Gastroesophageal sphincter (tissue), 4 donors: Measurements from ENCODE around the gene CDH23. TPM values are rescaled to one million over a fixed set of nuclear protein-coding genes. Genes with fewer than 3 reads are reported as not detected.

Experiments
- ATAC-seq: fragments of 150-250 bp; one replicate; pipeline ENCODE4 v1.9.1; 2016; ENCODE audit warnings: mild to moderate bottlenecking, moderate library complexity
- H3K27ac ChIP-seq, 4 donors: fragments of 200-600 bp; sonication (generic) in 3 of 4; 1 replicate in 3 of 4; 2 replicates in 1 of 4; pipeline ENCODE4 v1.5.1; 2016 to 2019
- H3K27me3 ChIP-seq: fragments of 200-600 bp; sonication (generic); one replicate; pipeline ENCODE4 v1.5.1; 2019
- H3K36me3 ChIP-seq, 2 donors: fragments of 200-600 bp; sonication (generic); one replicate each; pipeline ENCODE4 v1.5.1; 2019; ENCODE audit warnings: control low read depth in 1 of 2
- H3K4me1 ChIP-seq, 3 donors: fragments of 200-600 bp; sonication (generic); 1 replicate in 2 of 3; 2 replicates in 1 of 3; pipeline ENCODE4 v1.5.1; 2016 to 2019; ENCODE audit warnings: control low read depth in 2 of 3
- H3K4me3 ChIP-seq, 2 donors: fragments of 200-600 bp; sonication (generic); one replicate each; pipeline ENCODE4 v1.5.1; 2019; ENCODE audit warnings: mild to moderate bottlenecking in 1 of 2, moderate library complexity in 1 of 2
- H3K9me3 ChIP-seq, 3 donors: fragments of 200-600 bp; sonication (generic); one replicate each; pipeline ENCODE4 v1.5.1; 2017 to 2019; ENCODE audit warnings: control low read depth in 2 of 3
- EP300 ChIP-seq: sonication (generic); formaldehyde crosslinking; IDR thresholded peaks from one replicate; pipeline ENCODE4 v1.6.1; 2017; ENCODE audit warnings: antibody characterized with exemption, mild to moderate bottlenecking
- POLR2A ChIP-seq, 2 donors: fragments of 450-650 bp; IDR thresholded peaks; one replicate each; pipeline ENCODE4 v1.6.1; 2017; ENCODE audit warnings: antibody characterized with exemption in 2 of 2, mild to moderate bottlenecking in 2 of 2, moderate library complexity in 1 of 2
- POLR2AphosphoS5 ChIP-seq: sonication (generic); formaldehyde crosslinking; IDR thresholded peaks from one replicate; pipeline ENCODE4 v1.6.1; 2017; ENCODE audit warnings: antibody characterized with exemption
- WGBS, 2 donors: methylation state at CpG; one replicate each; pipeline ENCODE4 v1.1.5; 2018; ENCODE audit warnings: low coverage in 1 of 2; 5-methylcytosine and 5-hydroxymethylcytosine counted together
- total RNA-seq, 4 donors: library from RNA; depleted of rRNA; stranded (reverse); fragments of >200 nt; gene quantifications; one replicate each; pipeline ENCODE4 v1.1.0, GENCODE V29; 2016
- TF ChIP-seq, protein P1 (sequence below), 4 experiments: fragments of 200-600 bp in 2 of 4; fragments of 450-650 bp in 2 of 4; sonication (generic) in 1 of 4; IDR thresholded peaks; one replicate each; pipeline ENCODE4 v1.5.1; 2017 to 2019; ENCODE audit warnings: antibody characterized with exemption in 4 of 4, mild to moderate bottlenecking in 2 of 4, moderate library complexity in 2 of 4

The CDH23 gene
- total RNA-seq, 4 donors from 2014 or later: 5.1 to 33.5 (median 16.2) TPM

DNA sequence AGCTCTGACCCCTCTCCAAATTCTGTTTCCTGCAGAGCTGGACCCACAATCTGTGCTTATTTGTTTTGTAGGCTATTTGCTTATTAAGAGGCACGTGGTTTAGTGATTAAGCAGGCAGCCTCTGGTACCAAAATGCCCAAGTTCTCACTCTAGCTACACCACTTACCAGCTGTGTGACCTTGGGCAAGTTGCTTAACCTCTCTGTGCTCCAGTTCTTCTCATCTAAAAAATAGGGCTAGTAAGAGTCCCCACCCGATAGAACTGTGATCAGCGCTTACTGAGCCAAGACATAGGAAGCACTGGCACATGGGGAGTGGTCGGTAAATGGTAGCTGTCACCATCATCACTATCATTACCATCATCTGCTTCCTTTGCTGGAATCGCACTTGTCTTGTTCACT lies 302.0 kb downstream of the CDH23 start:
- TF ChIP-seq POLR2AphosphoS5: no peak
- TF ChIP-seq POLR2A (IDR thresholded peaks at IDR 0.05): no peak
- TF ChIP-seq, protein P1, sequence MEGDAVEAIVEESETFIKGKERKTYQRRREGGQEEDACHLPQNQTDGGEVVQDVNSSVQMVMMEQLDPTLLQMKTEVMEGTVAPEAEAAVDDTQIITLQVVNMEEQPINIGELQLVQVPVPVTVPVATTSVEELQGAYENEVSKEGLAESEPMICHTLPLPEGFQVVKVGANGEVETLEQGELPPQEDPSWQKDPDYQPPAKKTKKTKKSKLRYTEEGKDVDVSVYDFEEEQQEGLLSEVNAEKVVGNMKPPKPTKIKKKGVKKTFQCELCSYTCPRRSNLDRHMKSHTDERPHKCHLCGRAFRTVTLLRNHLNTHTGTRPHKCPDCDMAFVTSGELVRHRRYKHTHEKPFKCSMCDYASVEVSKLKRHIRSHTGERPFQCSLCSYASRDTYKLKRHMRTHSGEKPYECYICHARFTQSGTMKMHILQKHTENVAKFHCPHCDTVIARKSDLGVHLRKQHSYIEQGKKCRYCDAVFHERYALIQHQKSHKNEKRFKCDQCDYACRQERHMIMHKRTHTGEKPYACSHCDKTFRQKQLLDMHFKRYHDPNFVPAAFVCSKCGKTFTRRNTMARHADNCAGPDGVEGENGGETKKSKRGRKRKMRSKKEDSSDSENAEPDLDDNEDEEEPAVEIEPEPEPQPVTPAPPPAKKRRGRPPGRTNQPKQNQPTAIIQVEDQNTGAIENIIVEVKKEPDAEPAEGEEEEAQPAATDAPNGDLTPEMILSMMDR (IDR thresholded peaks at IDR 0.05): no peak
- TF ChIP-seq EP300: no peak
- Histone ChIP-seq H3K36me3 (no peaks in the 10 kb centered on the region), H3K27me3 (no peaks in the 10 kb centered on the region), H3K27ac (no peak overlapping the region), H3K4me1 (peaks cover 0 to 44% (median 0%) of the 10 kb centered on the region in 3 donors), H3K9me3 (no peaks in the 10 kb centered on the region), H3K4me3 (no peak overlapping the region)
- ATAC-seq: no peak
- 81 to 100% methylated on average over 1 to 4 of the region's 5 CpGs for WGBS, 2 donors

DNA sequence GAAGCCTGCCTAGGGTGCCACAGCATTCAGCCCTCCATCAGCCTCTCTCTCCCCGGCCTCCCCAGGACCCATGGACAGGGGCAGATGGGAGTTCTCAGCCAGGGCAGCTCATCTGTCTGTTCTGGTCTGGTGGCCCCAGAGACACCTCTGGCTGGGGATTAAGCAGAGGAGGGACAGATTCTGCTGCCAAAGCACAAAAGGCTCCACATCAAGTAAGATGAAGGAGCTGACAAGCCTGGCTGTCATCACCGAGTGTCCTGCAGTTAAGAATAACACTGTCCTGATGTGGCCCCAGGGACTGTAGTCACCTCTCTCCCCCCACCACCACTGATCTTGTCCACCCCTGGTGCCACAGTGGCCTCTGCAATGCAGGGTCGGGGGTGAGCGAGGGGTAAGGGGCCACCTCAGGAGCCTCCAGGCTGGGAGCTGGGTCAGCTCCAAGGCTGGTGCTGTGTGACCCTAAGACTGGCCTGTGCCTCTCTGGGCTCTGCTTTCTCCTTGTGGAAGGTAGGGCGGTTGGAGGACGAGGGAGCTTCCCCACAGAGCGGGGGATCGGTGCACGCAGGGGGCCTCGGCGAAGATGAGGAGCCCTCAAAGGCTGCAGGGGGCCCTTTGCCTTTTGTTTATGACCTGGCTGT lies 304.1 kb downstream of the CDH23 start:
- Histone ChIP-seq H3K27ac (no peak overlapping the region), H3K36me3 (no peaks in the 10 kb centered on the region), H3K4me3 (no peak overlapping the region), H3K4me1 (peaks cover 0 to 33% (median 0%) of the 10 kb centered on the region in 3 donors), H3K27me3 (no peaks in the 10 kb centered on the region), H3K9me3 (no peaks in the 10 kb centered on the region)
- TF ChIP-seq EP300 (no peak), POLR2A (IDR thresholded peaks at IDR 0.05) (no peak), POLR2AphosphoS5 (no peak)
- TF ChIP-seq, protein P1 (IDR thresholded peaks at IDR 0.05): no peak
- no peak for ATAC-seq
- WGBS, 2 donors: 40% methylated on average over 1 of the region's 11 CpGs; no CpG with 5 or more reads in 1 of the 2 donors

DNA sequence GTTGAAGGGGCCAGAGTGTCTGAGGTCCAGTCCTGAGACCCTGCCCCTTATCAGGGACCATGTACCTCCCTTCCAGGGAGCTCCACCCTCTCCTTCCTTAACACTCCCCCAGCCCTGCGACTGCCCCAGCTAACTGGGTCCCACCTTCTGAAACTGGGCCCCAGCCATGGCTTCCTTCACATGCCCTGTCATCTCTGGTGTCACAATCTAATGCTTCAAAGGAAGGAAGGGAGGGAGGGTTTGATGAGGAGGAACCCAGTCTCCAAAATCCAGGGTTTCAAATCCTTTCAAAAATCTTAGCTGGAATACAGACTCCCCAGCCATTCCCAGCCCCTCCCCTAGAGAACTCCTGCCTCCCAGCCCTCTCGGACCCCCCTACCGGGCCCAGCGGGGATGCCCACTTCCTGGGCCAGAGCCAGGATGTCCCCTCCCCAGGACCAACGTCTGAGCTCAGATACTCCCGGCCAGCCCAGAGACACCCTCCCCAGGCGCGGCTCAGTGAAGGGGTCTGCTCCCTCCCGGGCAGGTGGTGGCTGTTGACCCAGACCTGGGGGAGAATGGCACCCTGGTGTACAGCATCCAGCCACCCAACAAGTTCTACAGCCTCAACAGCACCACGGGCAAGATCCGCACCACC lies 304.9 kb downstream of the CDH23 start:
- Histone ChIP-seq H3K36me3 (no peaks in the 10 kb centered on the region), H3K9me3 (no peaks in the 10 kb centered on the region), H3K27ac (no peak overlapping the region), H3K27me3 (no peaks in the 10 kb centered on the region), H3K4me1 (peaks cover 0 to 25% (median 0%) of the 10 kb centered on the region in 3 donors), H3K4me3 (no peak overlapping the region)
- WGBS, 2 donors: no CpG with 5 or more reads among the region's 11 CpGs
- no peak for ATAC-seq
- TF ChIP-seq, protein P1 (IDR thresholded peaks at IDR 0.05): no peak
- TF ChIP-seq EP300 (no peak), POLR2A (IDR thresholded peaks at IDR 0.05) (no peak), POLR2AphosphoS5 (no peak)

DNA sequence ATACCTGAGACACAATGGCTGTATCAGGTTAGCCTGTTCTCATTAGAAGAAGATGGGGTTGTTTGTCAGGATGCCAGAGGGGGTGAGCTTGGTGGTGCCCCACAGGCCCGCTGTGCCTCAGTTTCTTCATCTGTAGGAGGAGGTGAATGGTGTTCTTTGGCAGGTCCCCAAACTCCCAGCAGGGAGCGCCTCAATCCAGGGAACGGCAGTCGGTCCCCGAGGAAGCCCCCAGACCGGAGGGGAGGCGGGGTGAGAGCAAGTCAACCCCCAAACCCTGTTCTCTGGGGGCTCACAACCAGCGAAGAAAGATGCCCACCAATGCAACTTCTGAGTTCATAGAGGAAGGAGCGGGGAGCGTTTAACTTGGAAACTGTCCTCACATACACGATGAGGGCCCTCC lies 306.9 kb downstream of the CDH23 start:
- Histone ChIP-seq H3K9me3 (no peaks in the 10 kb centered on the region), H3K27ac (no peak overlapping the region), H3K36me3 (no peaks in the 10 kb centered on the region), H3K27me3 (no peaks in the 10 kb centered on the region), H3K4me3 (no peak overlapping the region), H3K4me1 (peaks cover 0 to 24% (median 0%) of the 10 kb centered on the region in 3 donors)
- ATAC-seq: no peak
- no peak for TF ChIP-seq EP300
- TF ChIP-seq POLR2A (IDR thresholded peaks at IDR 0.05): no peak
- TF ChIP-seq, protein P1 (IDR thresholded peaks at IDR 0.05): no peak
- no peak for TF ChIP-seq POLR2AphosphoS5
- WGBS, 2 donors: 67% methylated on average over 5 of the region's 11 CpGs; no CpG with 5 or more reads in 1 of the 2 donors

DNA sequence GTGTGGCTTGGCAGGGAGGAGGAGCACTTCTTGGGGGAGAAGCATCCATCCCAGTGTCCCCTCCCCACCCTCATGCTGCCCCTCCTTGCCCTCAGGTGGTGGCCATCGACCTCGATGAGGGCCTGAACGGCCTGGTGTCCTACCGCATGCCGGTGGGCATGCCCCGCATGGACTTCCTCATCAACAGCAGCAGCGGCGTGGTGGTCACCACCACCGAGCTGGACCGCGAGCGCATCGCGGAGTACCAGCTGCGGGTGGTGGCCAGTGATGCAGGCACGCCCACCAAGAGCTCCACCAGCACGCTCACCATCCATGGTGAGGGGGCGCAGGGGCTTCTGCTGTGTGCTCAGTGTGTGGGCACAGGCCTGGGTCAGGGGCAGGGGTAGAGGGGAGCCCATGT lies 308.1 kb downstream of the CDH23 start:
- TF ChIP-seq POLR2AphosphoS5 (no peak), POLR2A (IDR thresholded peaks at IDR 0.05) (no peak), EP300 (no peak)
- TF ChIP-seq, protein P1 (IDR thresholded peaks at IDR 0.05): no peak
- ATAC-seq: no peak
- Histone ChIP-seq H3K36me3 (no peaks in the 10 kb centered on the region), H3K4me1 (peaks cover 0 to 27% (median 0%) of the 10 kb centered on the region in 3 donors), H3K4me3 (no peak overlapping the region), H3K27ac (no peak overlapping the region), H3K9me3 (no peaks in the 10 kb centered on the region), H3K27me3 (no peaks in the 10 kb centered on the region)
- 100% methylated on average over 4 of the region's 18 CpGs; no CpG with 5 or more reads in 1 of the 2 donors for WGBS, 2 donors
